ENCODE measurements around the gene POLRMT. TPM values are rescaled to one million over a fixed set of nuclear protein-coding genes. Genes with fewer than 3 reads are reported as not detected.

The POLRMT gene
- total and polyA plus RNA-seq, 12 donors: 26.3 to 371 (median 43.8) TPM

DNA sequence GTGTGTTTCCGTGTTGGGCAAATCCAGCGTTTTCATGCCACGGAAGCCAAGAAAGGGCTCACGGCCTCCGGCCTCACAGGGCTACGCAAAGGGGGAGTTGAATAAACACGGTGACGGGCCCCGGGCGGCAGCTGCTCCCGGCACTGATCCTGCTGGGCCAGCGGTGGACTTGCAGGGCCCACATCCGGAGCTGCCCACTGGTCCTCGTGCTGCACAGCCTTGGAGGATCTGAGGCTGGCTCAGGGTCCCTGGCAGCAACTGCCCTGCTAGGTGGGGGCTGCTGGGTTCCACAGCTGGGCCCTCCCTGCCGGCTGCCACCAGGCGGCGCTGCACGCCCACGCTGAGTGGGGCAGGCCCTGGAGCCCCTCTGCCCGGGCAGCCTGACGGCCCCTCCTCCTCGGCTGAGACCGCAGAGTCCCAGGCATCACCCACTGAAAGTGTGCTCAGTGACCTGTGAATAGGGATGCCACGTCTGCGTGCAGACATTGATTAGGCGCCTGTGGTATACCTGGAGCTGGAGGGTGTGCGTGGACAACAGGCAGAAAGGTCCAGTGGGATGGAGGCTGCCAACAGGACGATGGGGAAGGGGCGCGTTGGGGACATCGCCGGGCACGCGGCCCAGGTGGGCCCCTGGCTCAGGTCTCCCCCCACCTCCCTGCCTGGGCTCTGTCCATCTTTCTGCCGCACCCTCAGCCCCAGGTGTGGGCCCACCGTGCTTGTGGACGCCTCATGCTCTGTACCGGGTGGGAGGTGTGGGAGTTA, 48.9 kb downstream of the POLRMT start:
- WGBS, 4 donors: 17 to 32% (median 24%) methylated on average over 12 to 38 of the region's 38 CpGs
- peak; percentile 63 to 90 (median 83) for DNase-seq
- intact Hi-C loops (cut with DNase I): no loop called here
- peaks cover 10% of the 10 kb centered on the region for H3K27me3 ChIP-seq
- H3K4me3 ChIP-seq: no peak overlapping the region
- H3K9me3 ChIP-seq (replicated peaks in 1 of 3): no peaks in the 10 kb centered on the region
- TF ChIP-seq POLR2A (IDR thresholded peaks at IDR 0.05): peak in 1 of 2 donors; percentile 43
- TF ChIP-seq, protein P1, sequence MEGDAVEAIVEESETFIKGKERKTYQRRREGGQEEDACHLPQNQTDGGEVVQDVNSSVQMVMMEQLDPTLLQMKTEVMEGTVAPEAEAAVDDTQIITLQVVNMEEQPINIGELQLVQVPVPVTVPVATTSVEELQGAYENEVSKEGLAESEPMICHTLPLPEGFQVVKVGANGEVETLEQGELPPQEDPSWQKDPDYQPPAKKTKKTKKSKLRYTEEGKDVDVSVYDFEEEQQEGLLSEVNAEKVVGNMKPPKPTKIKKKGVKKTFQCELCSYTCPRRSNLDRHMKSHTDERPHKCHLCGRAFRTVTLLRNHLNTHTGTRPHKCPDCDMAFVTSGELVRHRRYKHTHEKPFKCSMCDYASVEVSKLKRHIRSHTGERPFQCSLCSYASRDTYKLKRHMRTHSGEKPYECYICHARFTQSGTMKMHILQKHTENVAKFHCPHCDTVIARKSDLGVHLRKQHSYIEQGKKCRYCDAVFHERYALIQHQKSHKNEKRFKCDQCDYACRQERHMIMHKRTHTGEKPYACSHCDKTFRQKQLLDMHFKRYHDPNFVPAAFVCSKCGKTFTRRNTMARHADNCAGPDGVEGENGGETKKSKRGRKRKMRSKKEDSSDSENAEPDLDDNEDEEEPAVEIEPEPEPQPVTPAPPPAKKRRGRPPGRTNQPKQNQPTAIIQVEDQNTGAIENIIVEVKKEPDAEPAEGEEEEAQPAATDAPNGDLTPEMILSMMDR (IDR thresholded peaks at IDR 0.05): peak; percentile 75 to 95 (median 82)
- peaks cover 24 to 48% of the 10 kb centered on the region in 2 donors for H3K4me1 ChIP-seq (replicated peaks in 1 of 2)
- peaks cover 0 to 35% of the 10 kb centered on the region in 2 donors for H3K36me3 ChIP-seq (replicated peaks in 1 of 2)
- H3K27ac ChIP-seq: peak overlapping the region in 4 of 5 donors; percentile 75 to 94 (median 88)

DNA sequence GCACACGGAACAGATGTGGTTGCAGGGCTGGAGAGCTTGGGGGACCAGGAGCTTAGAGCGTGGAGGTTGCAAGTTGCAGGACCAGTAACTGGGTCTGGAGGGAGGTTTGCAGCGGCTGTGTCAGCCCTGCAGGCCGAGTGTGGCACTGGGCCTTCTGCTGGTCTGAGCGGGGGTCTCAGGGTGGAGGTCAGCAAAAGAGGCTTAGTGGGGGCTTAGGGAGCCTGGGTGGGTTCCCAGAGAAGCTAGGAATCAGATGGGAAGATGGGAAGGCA, 49.4 kb downstream of the POLRMT start:
- no peak for DNase-seq
- H3K4me3 ChIP-seq: no peak overlapping the region
- peaks cover 7% of the 10 kb centered on the region for H3K27me3 ChIP-seq
- peak overlapping the region in 4 of 5 donors; percentile 75 to 94 (median 88) for H3K27ac ChIP-seq
- TF ChIP-seq, protein P1 (IDR thresholded peaks at IDR 0.05): no peak
- peaks cover 0 to 35% of the 10 kb centered on the region in 2 donors for H3K36me3 ChIP-seq (replicated peaks in 1 of 2)
- 53 to 70% (median 66%) methylated on average over 3 to 5 of the region's 5 CpGs for WGBS, 4 donors
- peaks cover 24 to 43% of the 10 kb centered on the region in 2 donors for H3K4me1 ChIP-seq (replicated peaks in 1 of 2)
- H3K9me3 ChIP-seq (replicated peaks in 1 of 3): no peaks in the 10 kb centered on the region
- intact Hi-C loops (cut with DNase I): no loop called here

DNA sequence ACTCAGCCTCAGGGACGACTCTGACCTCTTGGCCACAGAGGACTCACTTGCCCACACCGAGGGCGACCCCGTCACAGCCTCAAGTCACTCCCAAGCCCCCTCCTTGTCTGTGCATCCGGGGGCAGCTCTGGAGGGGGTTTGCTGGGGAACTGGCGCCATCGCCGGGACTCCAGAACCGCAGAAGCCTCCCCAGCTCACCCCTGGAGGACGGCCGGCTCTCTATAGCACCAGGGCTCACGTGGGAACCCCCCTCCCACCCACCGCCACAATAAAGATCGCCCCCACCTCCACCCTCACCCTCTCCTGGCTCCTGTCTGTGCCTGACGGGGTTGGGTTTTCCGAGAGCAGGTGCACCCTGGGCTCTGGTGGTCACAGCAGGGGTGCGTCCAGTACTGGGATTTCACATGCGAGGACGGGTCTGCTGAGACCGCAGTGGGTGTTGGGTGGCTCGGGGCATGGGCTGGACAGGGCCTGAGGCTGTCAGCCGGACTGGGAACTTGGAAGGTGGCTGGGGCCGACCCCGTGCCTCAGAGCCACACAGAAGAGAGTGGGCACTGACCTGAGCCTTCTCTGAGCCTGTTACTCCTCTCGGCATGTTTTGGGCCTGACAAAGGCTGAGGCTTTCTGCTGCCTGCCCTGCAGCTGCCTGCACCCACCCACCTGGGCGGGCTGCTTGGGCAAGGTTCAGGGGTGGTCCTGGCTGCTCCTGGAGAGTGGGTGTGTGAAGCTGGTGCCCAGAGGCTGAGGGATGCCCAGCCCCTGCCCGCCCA, 50.0 kb downstream of the POLRMT start:
- Histone ChIP-seq H3K4me3 (no peak overlapping the region), H3K27me3 (peaks cover 2% of the 10 kb centered on the region), H3K9me3 (replicated peaks in 1 of 3) (no peaks in the 10 kb centered on the region), H3K4me1 (replicated peaks in 1 of 2) (peaks cover 24 to 40% of the 10 kb centered on the region in 2 donors), H3K27ac (peak overlapping the region; percentile 67 to 94 (median 86)), H3K36me3 (replicated peaks in 1 of 2) (peaks cover 0 to 35% of the 10 kb centered on the region in 2 donors)
- peak in 1 of 7 donors; percentile 40 for DNase-seq
- TF ChIP-seq POLR2A (IDR thresholded peaks at IDR 0.05): no peak
- TF ChIP-seq, protein P1 (IDR thresholded peaks at IDR 0.05): no peak
- intact Hi-C loops (cut with DNase I): no loop called here
- WGBS, 4 donors: 57 to 80% (median 73%) methylated on average over 5 to 27 of the region's 27 CpGs

DNA sequence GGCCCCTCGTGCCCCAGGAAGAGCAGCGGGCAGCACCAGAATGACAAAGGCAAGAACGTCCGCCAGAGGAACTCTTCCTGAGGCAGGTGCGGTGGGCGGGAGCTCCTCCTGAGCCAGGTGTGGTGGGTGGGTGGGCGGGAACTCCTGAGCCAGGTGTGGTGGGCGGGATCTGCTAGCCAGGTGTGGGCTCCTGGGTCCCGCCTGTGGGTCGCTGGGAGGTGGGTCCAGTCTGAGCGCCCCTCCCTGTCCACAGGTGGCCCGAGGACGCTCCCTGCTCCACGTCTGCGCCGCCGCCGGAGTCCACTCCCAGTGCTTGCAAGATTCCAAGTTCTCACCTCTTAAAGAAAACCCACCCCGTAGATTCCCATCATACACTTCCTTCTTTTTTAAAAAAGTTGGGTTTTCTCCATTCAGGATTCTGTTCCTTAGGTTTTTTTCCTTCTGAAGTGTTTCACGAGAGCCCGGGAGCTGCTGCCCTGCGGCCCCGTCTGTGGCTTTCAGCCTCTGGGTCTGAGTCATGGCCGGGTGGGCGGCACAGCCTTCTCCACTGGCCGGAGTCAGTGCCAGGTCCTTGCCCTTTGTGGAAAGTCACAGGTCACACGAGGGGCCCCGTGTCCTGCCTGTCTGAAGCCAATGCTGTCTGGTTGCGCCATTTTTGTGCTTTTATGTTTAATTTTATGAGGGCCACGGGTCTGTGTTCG, 50.7 kb downstream of the POLRMT start:
- WGBS, 4 donors: 59 to 73% (median 71%) methylated on average over 23 to 31 of the region's 31 CpGs
- peaks cover 0 to 35% of the 10 kb centered on the region in 2 donors for H3K36me3 ChIP-seq (replicated peaks in 1 of 2)
- intact Hi-C loops (cut with DNase I): no loop called here

More for the DNA sequence above, 50.7 kb downstream of the POLRMT start:
- Histone ChIP-seq H3K4me3 (no peak overlapping the region), H3K4me1 (replicated peaks in 1 of 2) (peaks cover 26 to 37% of the 10 kb centered on the region in 2 donors), H3K9me3 (replicated peaks in 1 of 3) (no peaks in the 10 kb centered on the region), H3K27me3 (no peaks in the 10 kb centered on the region), H3K27ac (peak overlapping the region; percentile 67 to 94 (median 86))
- DNase-seq: peak; percentile 69 to 98 (median 94)
- peak in 1 of 2 donors; percentile 85 for TF ChIP-seq POLR2A (IDR thresholded peaks at IDR 0.05)
- TF ChIP-seq, protein P1 (IDR thresholded peaks at IDR 0.05): no peak

All from adrenal gland (tissue), 12 donors.